SK-N-SH (cell line): ENCODE data around the gene PHACTR2. TPM values are rescaled to one million over a fixed set of nuclear protein-coding genes. Genes with fewer than 3 reads are reported as not detected.

Experiments
- CTCF ChIA-PET: fragments of 300-600, 350-600 bp; formaldehyde crosslinking; extraction: SDS; loops from one replicate; lab custom pipeline; 2021; lab: Yijun Ruan, JAX
- POLR2A ChIA-PET: fragments of 350-600 bp; sonication (Branson Sonifier 250); formaldehyde crosslinking; extraction: SDS; loops from one replicate; lab custom pipeline; 2020; ENCODE audit warnings: antibody characterized with exemption, inconsistent platforms; lab: Yijun Ruan, JAX
- DNase-seq: peaks from one replicate; pipeline ENCODE4 v3.0.0; 2012
- H2AFZ ChIP-seq: fragments of 200-600 bp; sonication (generic); 2 replicates; pipeline ENCODE4 v1.8.1; 2016; ENCODE audit warnings: antibody characterized with exemption, mild to moderate bottlenecking, low read depth
- H3F3A ChIP-seq: fragments of 200-600 bp; sonication (generic); replicated peaks from 2 replicates; pipeline ENCODE3; 2016; ENCODE audit warnings: antibody characterized with exemption, mild to moderate bottlenecking; ENCODE audit not compliant: insufficient read depth
- H3K27ac ChIP-seq, 2 experiments: fragments of 200-500 bp in 1 of 2; fragments of 200-600 bp in 1 of 2; sonication (Bioruptor generic) in 1 of 2; sonication (generic), shearing (Covaris generic) in 1 of 2; 2 replicates each; pipeline versions ENCODE4 v1.5.1 to v1.6.1; 2014 to 2016; ENCODE audit warnings: low read depth in 2 of 2, inconsistent platforms in 1 of 2, low read length in 1 of 2, mild to moderate bottlenecking in 1 of 2, mixed read lengths in 1 of 2
- H3K27me3 ChIP-seq: fragments of 200-600 bp; sonication (generic), shearing (Covaris generic); 2 replicates; pipeline ENCODE4 v1.6.1; 2016; ENCODE audit warnings: mixed run types; ENCODE audit not compliant: insufficient read depth
- H3K36me3 ChIP-seq, 2 experiments: fragments of 200-500 bp in 1 of 2; fragments of 200-600 bp in 1 of 2; sonication (Bioruptor generic) in 1 of 2; sonication (generic) in 1 of 2; replicated peaks in 1 of 2; 2 replicates each; pipeline versions ENCODE3 to v1.5.1; 2014 to 2016; ENCODE audit warnings: low read length in 1 of 2, mild to moderate bottlenecking in 1 of 2; ENCODE audit not compliant: insufficient read depth in 2 of 2, control insufficient read depth in 1 of 2
- H3K4me1 ChIP-seq, 2 experiments: fragments of 200-500 bp in 1 of 2; fragments of 200-600 bp in 1 of 2; sonication (Bioruptor generic) in 1 of 2; sonication (generic), shearing (Covaris generic) in 1 of 2; 2 replicates each; pipeline versions ENCODE4 v1.5.1 to v1.6.1; 2014 to 2016; ENCODE audit warnings: low read depth in 1 of 2, low read length in 1 of 2, mixed run types in 1 of 2; ENCODE audit not compliant: insufficient read depth in 2 of 2, control insufficient read depth in 1 of 2
- H3K4me2 ChIP-seq: fragments of 200-600 bp; sonication (generic), shearing (Covaris generic); 2 replicates; pipeline ENCODE4 v1.6.1; 2017; ENCODE audit warnings: mixed run types
- H3K4me3 ChIP-seq, 2 experiments: fragments of 200-500 bp in 1 of 2; fragments of 200-600 bp in 1 of 2; sonication (Bioruptor generic) in 1 of 2; sonication (generic), shearing (Covaris generic) in 1 of 2; 2 replicates each; pipeline versions ENCODE4 v1.5.1 to v1.8.1; 2014 to 2016; ENCODE audit warnings: low read depth in 2 of 2, inconsistent platforms in 1 of 2, low read length in 1 of 2, mild to moderate bottlenecking in 1 of 2, mixed read lengths in 1 of 2, moderate library complexity in 1 of 2
- H3K79me2 ChIP-seq: fragments of 200-600 bp; sonication (generic); 2 replicates; pipeline ENCODE4 v1.8.1; 2017; ENCODE audit warnings: mild to moderate bottlenecking; ENCODE audit not compliant: insufficient read depth
- H3K9ac ChIP-seq: fragments of 200-600 bp; sonication (generic); 2 replicates; pipeline ENCODE4 v1.6.1; 2017; ENCODE audit warnings: mixed run types
- H3K9me2 ChIP-seq: fragments of 200-600 bp; sonication (generic); 2 replicates; pipeline ENCODE4 v1.6.1; 2017; ENCODE audit warnings: mixed run types
- H3K9me3 ChIP-seq: fragments of 200-600 bp; sonication (generic); 2 replicates; pipeline ENCODE4 v1.6.1; 2017; ENCODE audit warnings: mixed run types, mild to moderate bottlenecking, moderate library complexity
- H4K20me1 ChIP-seq: fragments of 200-600 bp; sonication (generic); 2 replicates; pipeline ENCODE4 v1.6.1; 2017; ENCODE audit warnings: mild to moderate bottlenecking, mixed run types; ENCODE audit not compliant: insufficient read depth
- CHD2 ChIP-seq: fragments of 150-350 bp; IDR thresholded peaks from 2 replicates; pipeline ENCODE4 v1.6.1; 2018; ENCODE audit warnings: low read length; ENCODE audit not compliant: partially characterized antibody
- FOSL2 ChIP-seq: IDR thresholded peaks from 2 replicates; pipeline ENCODE4 v1.4.0; 2012; ENCODE audit warnings: low read depth, mild to moderate bottlenecking, moderate library complexity, borderline replicate concordance
- GABPA ChIP-seq: IDR thresholded peaks from 2 replicates; pipeline ENCODE4 v1.4.0; 2012; ENCODE audit warnings: low read depth, mild to moderate bottlenecking
- GATA2 ChIP-seq: sonication (generic); formaldehyde crosslinking; IDR thresholded peaks from 2 replicates; pipeline ENCODE4 v1.5.0; 2020; ENCODE audit warnings: mild to moderate bottlenecking, missing genetic modification reagents
- NFIC ChIP-seq: IDR thresholded peaks from 2 replicates; pipeline ENCODE4 v1.4.0; 2012; ENCODE audit warnings: borderline replicate concordance
- RCOR1 ChIP-seq: fragments of 150-350 bp; IDR thresholded peaks from 2 replicates; pipeline ENCODE4 v1.6.1; 2017; ENCODE audit warnings: antibody characterized with exemption, low read length
- SMC3 ChIP-seq: IDR thresholded peaks from 2 replicates; pipeline ENCODE4 v1.6.1; 2012; ENCODE audit warnings: low read depth, low read length, improper control_type of control experiment
- polyA plus RNA-seq, 3 experiments: library from polyadenylated mRNA; depleted of rRNA; stranded (reverse); fragments of >200 nt; gene quantifications; 2 replicates each; pipeline ENCODE4 v1.2.3, GENCODE V29; 2012
- TF ChIP-seq, protein P1 (sequence below): fragments of 200-600 bp; sonication (generic); IDR thresholded peaks from 2 replicates; pipeline ENCODE4 v1.6.1; 2017; ENCODE audit warnings: antibody characterized with exemption, mild to moderate bottlenecking, moderate library complexity
- TF ChIP-seq, protein P2 (sequence below): IDR thresholded peaks from 2 replicates; pipeline ENCODE4 v1.4.0; 2012; ENCODE audit warnings: low read depth
- TF ChIP-seq, protein P3 (sequence below): fragments of 150-350 bp; IDR thresholded peaks from 2 replicates; pipeline ENCODE4 v1.6.1; 2017; ENCODE audit warnings: antibody characterized with exemption, low read length, low read depth, borderline replicate concordance
- TF ChIP-seq, protein P4 (sequence below): IDR thresholded peaks from 2 replicates; pipeline ENCODE4 v1.4.0; 2012; ENCODE audit warnings: low read depth, borderline replicate concordance
- TF ChIP-seq, protein P5 (sequence below): IDR thresholded peaks from 2 replicates; pipeline ENCODE4 v1.4.0; 2012; ENCODE audit warnings: low read depth, borderline replicate concordance
- TF ChIP-seq, protein P6 (sequence below): IDR thresholded peaks from 2 replicates; pipeline ENCODE4 v1.6.1; 2012; ENCODE audit warnings: mild to moderate bottlenecking, low read depth, low read length, moderate library complexity

The PHACTR2 gene
- polyA plus RNA-seq, 1 of the 3 experiments (the other 2 are of a cell fraction), result 5.0 TPM

DNA sequence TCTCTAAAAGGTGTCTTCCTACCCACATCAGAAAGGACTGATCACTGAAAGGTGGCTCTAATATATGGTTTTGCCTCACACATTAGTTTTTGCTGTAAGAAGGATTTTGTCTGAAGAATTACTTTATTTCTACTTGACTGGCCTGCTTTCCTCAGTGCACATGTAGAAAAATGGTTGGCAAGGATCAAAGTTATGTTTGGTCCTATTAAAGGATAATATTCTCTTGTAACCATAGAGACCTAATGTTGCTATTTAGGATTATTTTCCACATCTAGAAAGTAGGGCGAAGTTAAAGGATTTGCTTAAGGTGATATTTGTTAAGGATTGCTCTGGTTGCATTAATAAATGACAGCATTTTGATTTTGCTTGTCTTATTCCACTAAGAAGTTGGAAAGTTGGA, 40.7 kb downstream of the PHACTR2 start (continued):
- TF ChIP-seq, protein P1, sequence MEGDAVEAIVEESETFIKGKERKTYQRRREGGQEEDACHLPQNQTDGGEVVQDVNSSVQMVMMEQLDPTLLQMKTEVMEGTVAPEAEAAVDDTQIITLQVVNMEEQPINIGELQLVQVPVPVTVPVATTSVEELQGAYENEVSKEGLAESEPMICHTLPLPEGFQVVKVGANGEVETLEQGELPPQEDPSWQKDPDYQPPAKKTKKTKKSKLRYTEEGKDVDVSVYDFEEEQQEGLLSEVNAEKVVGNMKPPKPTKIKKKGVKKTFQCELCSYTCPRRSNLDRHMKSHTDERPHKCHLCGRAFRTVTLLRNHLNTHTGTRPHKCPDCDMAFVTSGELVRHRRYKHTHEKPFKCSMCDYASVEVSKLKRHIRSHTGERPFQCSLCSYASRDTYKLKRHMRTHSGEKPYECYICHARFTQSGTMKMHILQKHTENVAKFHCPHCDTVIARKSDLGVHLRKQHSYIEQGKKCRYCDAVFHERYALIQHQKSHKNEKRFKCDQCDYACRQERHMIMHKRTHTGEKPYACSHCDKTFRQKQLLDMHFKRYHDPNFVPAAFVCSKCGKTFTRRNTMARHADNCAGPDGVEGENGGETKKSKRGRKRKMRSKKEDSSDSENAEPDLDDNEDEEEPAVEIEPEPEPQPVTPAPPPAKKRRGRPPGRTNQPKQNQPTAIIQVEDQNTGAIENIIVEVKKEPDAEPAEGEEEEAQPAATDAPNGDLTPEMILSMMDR, result no peak

DNA sequence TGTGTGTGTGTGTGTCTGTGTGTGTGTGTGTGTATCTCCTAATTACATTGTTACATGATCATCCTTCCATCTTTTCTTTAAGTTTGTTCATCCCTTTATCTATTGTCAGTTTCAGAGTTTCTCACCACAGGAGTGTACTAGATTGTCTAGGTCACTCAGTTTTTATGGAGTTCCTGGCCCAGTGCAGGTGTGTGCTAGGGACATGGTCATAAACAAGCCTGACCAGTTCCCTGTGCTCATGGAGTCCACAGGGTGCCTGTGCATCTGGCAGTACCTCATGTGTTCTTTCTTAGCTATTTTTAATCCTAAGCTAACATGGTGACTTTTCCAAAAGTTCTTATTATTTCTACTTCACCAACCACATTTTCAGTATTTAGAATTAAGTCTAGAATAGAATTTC, 43.9 kb downstream of the PHACTR2 start:
- DNase-seq, result no peak
- no peak overlapping the region for H2AFZ ChIP-seq
- H3K27me3 ChIP-seq, result no peaks in the 10 kb centered on the region
- ChIA-PET CTCF (no interaction called here), POLR2A (no interaction called here)
- peaks cover 3% of the 10 kb centered on the region for H3F3A ChIP-seq
- H3K4me3 ChIP-seq, result no peak overlapping the region
- H3K36me3 ChIP-seq, result peaks cover 0 to 10% of the 10 kb centered on the region in 2 experiments
- H3K4me2 ChIP-seq, result no peak overlapping the region
- no peaks in the 10 kb centered on the region for H3K9me2 ChIP-seq
- no peaks in the 10 kb centered on the region for H4K20me1 ChIP-seq
- no peak overlapping the region for H3K27ac ChIP-seq
- no peak overlapping the region for H3K9ac ChIP-seq
- H3K79me2 ChIP-seq, result no peaks in the 10 kb centered on the region
- no peaks in the 10 kb centered on the region for H3K4me1 ChIP-seq
- H3K9me3 ChIP-seq, result no peaks in the 10 kb centered on the region
- TF ChIP-seq, protein P2, sequence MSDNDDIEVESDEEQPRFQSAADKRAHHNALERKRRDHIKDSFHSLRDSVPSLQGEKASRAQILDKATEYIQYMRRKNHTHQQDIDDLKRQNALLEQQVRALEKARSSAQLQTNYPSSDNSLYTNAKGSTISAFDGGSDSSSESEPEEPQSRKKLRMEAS, result no peak
- no peak for TF ChIP-seq CHD2
- no peak for TF ChIP-seq GABPA
- no peak for TF ChIP-seq FOSL2
- TF ChIP-seq, protein P3, sequence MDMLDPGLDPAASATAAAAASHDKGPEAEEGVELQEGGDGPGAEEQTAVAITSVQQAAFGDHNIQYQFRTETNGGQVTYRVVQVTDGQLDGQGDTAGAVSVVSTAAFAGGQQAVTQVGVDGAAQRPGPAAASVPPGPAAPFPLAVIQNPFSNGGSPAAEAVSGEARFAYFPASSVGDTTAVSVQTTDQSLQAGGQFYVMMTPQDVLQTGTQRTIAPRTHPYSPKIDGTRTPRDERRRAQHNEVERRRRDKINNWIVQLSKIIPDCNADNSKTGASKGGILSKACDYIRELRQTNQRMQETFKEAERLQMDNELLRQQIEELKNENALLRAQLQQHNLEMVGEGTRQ, result no peak
- TF ChIP-seq RCOR1, result no peak
- TF ChIP-seq GATA2 (CRISPR knock-in tag), result no peak
- TF ChIP-seq, protein P4, sequence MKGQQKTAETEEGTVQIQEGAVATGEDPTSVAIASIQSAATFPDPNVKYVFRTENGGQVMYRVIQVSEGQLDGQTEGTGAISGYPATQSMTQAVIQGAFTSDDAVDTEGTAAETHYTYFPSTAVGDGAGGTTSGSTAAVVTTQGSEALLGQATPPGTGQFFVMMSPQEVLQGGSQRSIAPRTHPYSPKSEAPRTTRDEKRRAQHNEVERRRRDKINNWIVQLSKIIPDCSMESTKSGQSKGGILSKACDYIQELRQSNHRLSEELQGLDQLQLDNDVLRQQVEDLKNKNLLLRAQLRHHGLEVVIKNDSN, result no peak
- no peak for TF ChIP-seq NFIC
- no peak for TF ChIP-seq SMC3
- TF ChIP-seq, protein P5, sequence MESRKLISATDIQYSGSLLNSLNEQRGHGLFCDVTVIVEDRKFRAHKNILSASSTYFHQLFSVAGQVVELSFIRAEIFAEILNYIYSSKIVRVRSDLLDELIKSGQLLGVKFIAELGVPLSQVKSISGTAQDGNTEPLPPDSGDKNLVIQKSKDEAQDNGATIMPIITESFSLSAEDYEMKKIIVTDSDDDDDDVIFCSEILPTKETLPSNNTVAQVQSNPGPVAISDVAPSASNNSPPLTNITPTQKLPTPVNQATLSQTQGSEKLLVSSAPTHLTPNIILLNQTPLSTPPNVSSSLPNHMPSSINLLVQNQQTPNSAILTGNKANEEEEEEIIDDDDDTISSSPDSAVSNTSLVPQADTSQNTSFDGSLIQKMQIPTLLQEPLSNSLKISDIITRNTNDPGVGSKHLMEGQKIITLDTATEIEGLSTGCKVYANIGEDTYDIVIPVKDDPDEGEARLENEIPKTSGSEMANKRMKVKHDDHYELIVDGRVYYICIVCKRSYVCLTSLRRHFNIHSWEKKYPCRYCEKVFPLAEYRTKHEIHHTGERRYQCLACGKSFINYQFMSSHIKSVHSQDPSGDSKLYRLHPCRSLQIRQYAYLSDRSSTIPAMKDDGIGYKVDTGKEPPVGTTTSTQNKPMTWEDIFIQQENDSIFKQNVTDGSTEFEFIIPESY, result no peak
- TF ChIP-seq, protein P6, sequence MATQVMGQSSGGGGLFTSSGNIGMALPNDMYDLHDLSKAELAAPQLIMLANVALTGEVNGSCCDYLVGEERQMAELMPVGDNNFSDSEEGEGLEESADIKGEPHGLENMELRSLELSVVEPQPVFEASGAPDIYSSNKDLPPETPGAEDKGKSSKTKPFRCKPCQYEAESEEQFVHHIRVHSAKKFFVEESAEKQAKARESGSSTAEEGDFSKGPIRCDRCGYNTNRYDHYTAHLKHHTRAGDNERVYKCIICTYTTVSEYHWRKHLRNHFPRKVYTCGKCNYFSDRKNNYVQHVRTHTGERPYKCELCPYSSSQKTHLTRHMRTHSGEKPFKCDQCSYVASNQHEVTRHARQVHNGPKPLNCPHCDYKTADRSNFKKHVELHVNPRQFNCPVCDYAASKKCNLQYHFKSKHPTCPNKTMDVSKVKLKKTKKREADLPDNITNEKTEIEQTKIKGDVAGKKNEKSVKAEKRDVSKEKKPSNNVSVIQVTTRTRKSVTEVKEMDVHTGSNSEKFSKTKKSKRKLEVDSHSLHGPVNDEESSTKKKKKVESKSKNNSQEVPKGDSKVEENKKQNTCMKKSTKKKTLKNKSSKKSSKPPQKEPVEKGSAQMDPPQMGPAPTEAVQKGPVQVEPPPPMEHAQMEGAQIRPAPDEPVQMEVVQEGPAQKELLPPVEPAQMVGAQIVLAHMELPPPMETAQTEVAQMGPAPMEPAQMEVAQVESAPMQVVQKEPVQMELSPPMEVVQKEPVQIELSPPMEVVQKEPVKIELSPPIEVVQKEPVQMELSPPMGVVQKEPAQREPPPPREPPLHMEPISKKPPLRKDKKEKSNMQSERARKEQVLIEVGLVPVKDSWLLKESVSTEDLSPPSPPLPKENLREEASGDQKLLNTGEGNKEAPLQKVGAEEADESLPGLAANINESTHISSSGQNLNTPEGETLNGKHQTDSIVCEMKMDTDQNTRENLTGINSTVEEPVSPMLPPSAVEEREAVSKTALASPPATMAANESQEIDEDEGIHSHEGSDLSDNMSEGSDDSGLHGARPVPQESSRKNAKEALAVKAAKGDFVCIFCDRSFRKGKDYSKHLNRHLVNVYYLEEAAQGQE, result no peak
